Hepatocyte (in vitro differentiated cells): Measurements from ENCODE around the gene METTL6.

Experiments
- EZH2 ChIP-seq: fragments of 200-600 bp; sonication (generic); IDR thresholded peaks from 2 replicates; pipeline ENCODE4 v1.6.1; 2016; ENCODE audit warnings: antibody characterized with exemption, mild to moderate bottlenecking, borderline replicate concordance
- TF ChIP-seq, protein P1 (sequence below): fragments of 200-600 bp; sonication (generic); IDR thresholded peaks from 2 replicates; pipeline ENCODE4 v1.5.1; 2016; ENCODE audit warnings: antibody characterized with exemption, mild to moderate bottlenecking; ENCODE audit not compliant: poor library complexity

DNA sequence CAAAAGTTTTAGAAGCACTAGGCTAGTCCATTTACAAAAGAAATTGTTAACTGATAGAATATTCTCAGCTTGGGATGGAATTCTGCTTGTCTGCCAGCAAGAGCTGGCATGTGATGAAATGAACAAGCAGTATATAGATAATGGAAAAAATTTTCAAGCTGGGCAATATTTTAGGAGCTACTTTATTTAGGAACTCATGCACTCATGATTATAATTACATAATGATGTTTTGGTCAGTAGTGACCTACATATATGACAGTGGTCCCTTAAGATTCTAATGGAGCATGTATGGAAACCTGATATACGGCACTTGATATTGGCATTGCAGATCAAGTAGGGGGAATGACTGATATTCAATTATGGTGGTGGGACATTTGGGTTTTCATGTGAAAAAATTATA lies 6.2 kb upstream of the METTL6 start:
- TF ChIP-seq, protein P1, sequence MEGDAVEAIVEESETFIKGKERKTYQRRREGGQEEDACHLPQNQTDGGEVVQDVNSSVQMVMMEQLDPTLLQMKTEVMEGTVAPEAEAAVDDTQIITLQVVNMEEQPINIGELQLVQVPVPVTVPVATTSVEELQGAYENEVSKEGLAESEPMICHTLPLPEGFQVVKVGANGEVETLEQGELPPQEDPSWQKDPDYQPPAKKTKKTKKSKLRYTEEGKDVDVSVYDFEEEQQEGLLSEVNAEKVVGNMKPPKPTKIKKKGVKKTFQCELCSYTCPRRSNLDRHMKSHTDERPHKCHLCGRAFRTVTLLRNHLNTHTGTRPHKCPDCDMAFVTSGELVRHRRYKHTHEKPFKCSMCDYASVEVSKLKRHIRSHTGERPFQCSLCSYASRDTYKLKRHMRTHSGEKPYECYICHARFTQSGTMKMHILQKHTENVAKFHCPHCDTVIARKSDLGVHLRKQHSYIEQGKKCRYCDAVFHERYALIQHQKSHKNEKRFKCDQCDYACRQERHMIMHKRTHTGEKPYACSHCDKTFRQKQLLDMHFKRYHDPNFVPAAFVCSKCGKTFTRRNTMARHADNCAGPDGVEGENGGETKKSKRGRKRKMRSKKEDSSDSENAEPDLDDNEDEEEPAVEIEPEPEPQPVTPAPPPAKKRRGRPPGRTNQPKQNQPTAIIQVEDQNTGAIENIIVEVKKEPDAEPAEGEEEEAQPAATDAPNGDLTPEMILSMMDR, result no peak
- no peak for TF ChIP-seq EZH2
